ENCODE measurements around the gene GPR27. TPM values are rescaled to one million over a fixed set of nuclear protein-coding genes. Genes with fewer than 3 reads are reported as not detected.

GPR27 gene, protein sequence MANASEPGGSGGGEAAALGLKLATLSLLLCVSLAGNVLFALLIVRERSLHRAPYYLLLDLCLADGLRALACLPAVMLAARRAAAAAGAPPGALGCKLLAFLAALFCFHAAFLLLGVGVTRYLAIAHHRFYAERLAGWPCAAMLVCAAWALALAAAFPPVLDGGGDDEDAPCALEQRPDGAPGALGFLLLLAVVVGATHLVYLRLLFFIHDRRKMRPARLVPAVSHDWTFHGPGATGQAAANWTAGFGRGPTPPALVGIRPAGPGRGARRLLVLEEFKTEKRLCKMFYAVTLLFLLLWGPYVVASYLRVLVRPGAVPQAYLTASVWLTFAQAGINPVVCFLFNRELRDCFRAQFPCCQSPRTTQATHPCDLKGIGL
- total RNA-seq = 1 to 10 TPM in 5 of 6 donors, under 1 TPM in 1; 0.83 to 6.4 (median 1.8) TPM
- 1 to 10 TPM; 1.4 to 4.6 TPM for polyA plus RNA-seq

DNA sequence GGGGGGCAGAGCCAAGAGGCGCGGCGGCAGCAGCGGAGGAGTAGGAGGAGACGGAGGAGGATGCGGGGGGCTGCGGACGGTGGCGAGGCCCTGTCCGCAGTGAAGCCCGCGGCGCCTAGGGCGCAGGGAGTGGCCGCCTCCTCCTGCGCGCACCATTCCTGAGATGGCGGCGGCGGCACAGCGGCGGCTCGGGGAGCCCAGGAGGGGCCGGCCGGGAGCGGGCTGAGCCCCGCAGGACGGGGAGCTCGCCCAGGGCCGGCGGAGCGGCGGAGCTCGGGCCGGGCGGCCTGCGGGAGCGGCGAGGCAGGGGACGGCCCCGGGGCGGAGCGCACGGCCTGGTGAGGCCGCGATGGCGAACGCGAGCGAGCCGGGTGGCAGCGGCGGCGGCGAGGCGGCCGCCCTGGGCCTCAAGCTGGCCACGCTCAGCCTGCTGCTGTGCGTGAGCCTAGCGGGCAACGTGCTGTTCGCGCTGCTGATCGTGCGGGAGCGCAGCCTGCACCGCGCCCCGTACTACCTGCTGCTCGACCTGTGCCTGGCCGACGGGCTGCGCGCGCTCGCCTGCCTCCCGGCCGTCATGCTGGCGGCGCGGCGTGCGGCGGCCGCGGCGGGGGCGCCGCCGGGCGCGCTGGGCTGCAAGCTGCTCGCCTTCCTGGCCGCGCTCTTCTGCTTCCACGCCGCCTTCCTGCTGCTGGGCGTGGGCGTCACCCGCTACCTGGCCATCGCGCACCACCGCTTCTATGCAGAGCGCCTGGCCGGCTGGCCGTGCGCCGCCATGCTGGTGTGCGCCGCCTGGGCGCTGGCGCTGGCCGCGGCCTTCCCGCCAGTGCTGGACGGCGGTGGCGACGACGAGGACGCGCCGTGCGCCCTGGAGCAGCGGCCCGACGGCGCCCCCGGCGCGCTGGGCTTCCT, at the start of gene GPR27:
TSS of gene GPR27 (plus strand) at position 155 of the 909 bp plus-strand sequence. CDS start at position 350, 195 bp downstream.
- TF ChIP-seq CTCF (IDR thresholded peaks at IDR 0.05) = no peak
- Histone ChIP-seq H3K36me3 (no peaks in the 10 kb centered on the region), H3K9me3 (no peaks in the 10 kb centered on the region), H3K4me1 (no peaks in the 10 kb centered on the region), H3K27me3 (no peaks in the 10 kb centered on the region), H3K27ac (no peak within 1 kb of the TSS), H3K4me3 (peak within 1 kb of the TSS; percentile 20 to 47 (median 38))
- DNase-seq = peak in 5 of 6 donors; percentile 16 to 76 (median 48)
- FAIRE-seq = no peak
- 1% methylated on average over 54 to 131 of the region's 131 CpGs for WGBS, 2 donors
- peak; percentile 73 to 84 (median 82) for ATAC-seq
- intact Hi-C loops (cut with DNase I) = no loop called here

GRCh38 chr3:71704915-71705314, 48.7 kb upstream of the GPR27 start:
- Histone ChIP-seq H3K36me3 (no peaks in the 10 kb centered on the region), H3K27ac (no peak overlapping the region), H3K4me1 (peaks cover 0 to 19% (median 17%) of the 10 kb centered on the region in 3 donors), H3K4me3 (no peak overlapping the region), H3K27me3 (no peaks in the 10 kb centered on the region), H3K9me3 (no peaks in the 10 kb centered on the region)
- DNase-seq (no peak), FAIRE-seq (no peak), ATAC-seq (no peak)
- intact Hi-C loops (cut with DNase I) = no loop called here
- TF ChIP-seq CTCF (IDR thresholded peaks at IDR 0.05) = no peak

- no peak for DNase-seq
- Histone ChIP-seq H3K27me3 (no peaks in the 10 kb centered on the region), H3K4me1 (peaks cover 6 to 26% (median 17%) of the 10 kb centered on the region in 3 donors), H3K36me3 (no peaks in the 10 kb centered on the region), H3K4me3 (no peak overlapping the region), H3K27ac (no peak overlapping the region), H3K9me3 (no peaks in the 10 kb centered on the region)
- intact Hi-C loops (cut with DNase I) = no loop called here
- ATAC-seq = no peak
- FAIRE-seq = no peak
- TF ChIP-seq CTCF (IDR thresholded peaks at IDR 0.05) = no peak
- 92 to 97% methylated on average over 5 of the region's 5 CpGs for WGBS, 2 donors
Observed at GRCh38 chr3:71705681-71706080, 48.0 kb upstream of the GPR27 start.

DNA sequence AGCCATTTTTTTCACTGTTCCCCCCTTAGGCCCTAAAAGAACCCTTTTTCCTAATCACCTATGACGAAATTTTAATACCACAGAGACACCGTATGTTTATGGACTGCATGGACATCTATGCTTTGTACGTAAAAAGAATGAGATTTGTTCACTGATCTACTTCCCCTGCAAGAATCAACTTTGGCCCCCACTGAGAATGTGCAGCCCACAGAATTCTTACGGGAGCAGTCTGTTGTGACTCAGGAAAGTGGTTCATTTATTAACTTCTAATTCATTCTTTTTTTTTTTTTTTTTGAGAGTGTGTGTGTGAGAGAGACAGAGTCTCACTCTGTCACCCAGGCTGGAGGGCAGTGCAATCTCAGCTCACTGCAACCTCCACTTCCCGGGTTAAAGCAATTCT, 46.1 kb upstream of the GPR27 start:
- no peak for FAIRE-seq

More for the DNA sequence above, 46.1 kb upstream of the GPR27 start:
- intact Hi-C loops (cut with DNase I) = no loop called here
- Histone ChIP-seq H3K9me3 (no peaks in the 10 kb centered on the region), H3K27me3 (no peaks in the 10 kb centered on the region), H3K4me3 (no peak overlapping the region), H3K4me1 (peaks cover 6 to 27% (median 17%) of the 10 kb centered on the region in 3 donors), H3K36me3 (no peaks in the 10 kb centered on the region), H3K27ac (no peak overlapping the region)
- WGBS, 2 donors = 68 to 72% methylated on average over 5 of the region's 5 CpGs
- no peak for TF ChIP-seq CTCF (IDR thresholded peaks at IDR 0.05)
- no peak for ATAC-seq
- DNase-seq = no peak

Data from pancreas (tissue), 10 donors.